ENCODE data around the gene ARFGAP1.

Gene ARFGAP1

GRCh38 chr20:63307538-63308217 is 35.1 kb downstream of the ARFGAP1 start:
- H3K4me3 Mint-ChIP-seq = no peak overlapping the region
- H3K4me1 Mint-ChIP-seq (ENCODE audit: low read depth) = no peaks in the 10 kb centered on the region
- peaks cover 6% of the 10 kb centered on the region for H3K27me3 Mint-ChIP-seq
- H3K36me3 Mint-ChIP-seq (ENCODE audit: low read depth) = no peaks in the 10 kb centered on the region
- H3K27ac Mint-ChIP-seq = no peak overlapping the region
- no peaks in the 10 kb centered on the region for H3K9me3 Mint-ChIP-seq

- no peak overlapping the region for H3K27ac Mint-ChIP-seq
- no peaks in the 10 kb centered on the region for H3K36me3 Mint-ChIP-seq (ENCODE audit: low read depth)
- H3K9me3 Mint-ChIP-seq = no peaks in the 10 kb centered on the region
- no peaks in the 10 kb centered on the region for H3K4me1 Mint-ChIP-seq (ENCODE audit: low read depth)
- no peak overlapping the region for H3K4me3 Mint-ChIP-seq
- peaks cover 6% of the 10 kb centered on the region for H3K27me3 Mint-ChIP-seq
These were observed 35.8 kb downstream of the ARFGAP1 start for GRCh38 chr20:63308218-63308911.

- H3K36me3 Mint-ChIP-seq (ENCODE audit: low read depth) = no peaks in the 10 kb centered on the region
- no peaks in the 10 kb centered on the region for H3K4me1 Mint-ChIP-seq (ENCODE audit: low read depth)
- no peak overlapping the region for H3K27ac Mint-ChIP-seq
- peaks cover 6% of the 10 kb centered on the region for H3K27me3 Mint-ChIP-seq
- no peak overlapping the region for H3K4me3 Mint-ChIP-seq
- H3K9me3 Mint-ChIP-seq = no peaks in the 10 kb centered on the region
These were observed 36.9 kb downstream of the ARFGAP1 start for GRCh38 chr20:63309261-63310071.

- H3K9me3 Mint-ChIP-seq = no peaks in the 10 kb centered on the region
These were observed 37.8 kb downstream of the ARFGAP1 start for GRCh38 chr20:63310265-63310991.

GRCh38 chr20:63311186-63311832 is 38.7 kb downstream of the ARFGAP1 start:
- Mint-ChIP-seq H3K4me1 (ENCODE audit: low read depth) (no peaks in the 10 kb centered on the region), H3K4me3 (no peak overlapping the region), H3K27ac (no peak overlapping the region), H3K36me3 (ENCODE audit: low read depth) (no peaks in the 10 kb centered on the region), H3K27me3 (no peaks in the 10 kb centered on the region), H3K9me3 (no peaks in the 10 kb centered on the region)

More at GRCh38 chr20:63310265-63310991, 37.8 kb downstream of the ARFGAP1 start:
- Mint-ChIP-seq H3K27ac (no peak overlapping the region), H3K4me3 (no peak overlapping the region), H3K27me3 (no peaks in the 10 kb centered on the region), H3K4me1 (ENCODE audit: low read depth) (no peaks in the 10 kb centered on the region), H3K36me3 (ENCODE audit: low read depth) (no peaks in the 10 kb centered on the region)

- Mint-ChIP-seq H3K27me3 (no peaks in the 10 kb centered on the region), H3K27ac (no peak overlapping the region), H3K36me3 (ENCODE audit: low read depth) (no peaks in the 10 kb centered on the region), H3K4me1 (ENCODE audit: low read depth) (no peaks in the 10 kb centered on the region), H3K4me3 (no peak overlapping the region), H3K9me3 (no peaks in the 10 kb centered on the region)
These were observed 39.2 kb downstream of the ARFGAP1 start for GRCh38 chr20:63311833-63312243.

- no peaks in the 10 kb centered on the region for H3K4me1 Mint-ChIP-seq (ENCODE audit: low read depth)
- H3K27ac Mint-ChIP-seq = no peak overlapping the region
- no peaks in the 10 kb centered on the region for H3K27me3 Mint-ChIP-seq
- H3K4me3 Mint-ChIP-seq = no peak overlapping the region
- no peaks in the 10 kb centered on the region for H3K9me3 Mint-ChIP-seq
- no peaks in the 10 kb centered on the region for H3K36me3 Mint-ChIP-seq (ENCODE audit: low read depth)
These were observed 39.7 kb downstream of the ARFGAP1 start for GRCh38 chr20:63312273-63312672.

GRCh38 chr20:63312690-63313348 is 40.2 kb downstream of the ARFGAP1 start:
- Mint-ChIP-seq H3K4me3 (no peak overlapping the region), H3K27me3 (no peaks in the 10 kb centered on the region), H3K9me3 (no peaks in the 10 kb centered on the region), H3K4me1 (ENCODE audit: low read depth) (no peaks in the 10 kb centered on the region), H3K27ac (no peak overlapping the region), H3K36me3 (ENCODE audit: low read depth) (no peaks in the 10 kb centered on the region)

GRCh38 chr20:63313349-63314014 is 40.9 kb downstream of the ARFGAP1 start:
- Mint-ChIP-seq H3K4me1 (ENCODE audit: low read depth) (no peaks in the 10 kb centered on the region), H3K27ac (no peak overlapping the region), H3K36me3 (ENCODE audit: low read depth) (no peaks in the 10 kb centered on the region), H3K27me3 (no peaks in the 10 kb centered on the region), H3K9me3 (no peaks in the 10 kb centered on the region), H3K4me3 (no peak overlapping the region)

- no peaks in the 10 kb centered on the region for H3K27me3 Mint-ChIP-seq
- H3K9me3 Mint-ChIP-seq = no peaks in the 10 kb centered on the region
- H3K4me1 Mint-ChIP-seq (ENCODE audit: low read depth) = no peaks in the 10 kb centered on the region
- H3K36me3 Mint-ChIP-seq (ENCODE audit: low read depth) = no peaks in the 10 kb centered on the region
- no peak overlapping the region for H3K4me3 Mint-ChIP-seq
- H3K27ac Mint-ChIP-seq = no peak overlapping the region
These were observed 41.4 kb downstream of the ARFGAP1 start for GRCh38 chr20:63314015-63314471.

GRCh38 chr20:63314566-63315239 is 42.1 kb downstream of the ARFGAP1 start:
- Mint-ChIP-seq H3K9me3 (no peaks in the 10 kb centered on the region), H3K4me1 (ENCODE audit: low read depth) (no peaks in the 10 kb centered on the region), H3K27ac (no peak overlapping the region)

GRCh38 chr20:63315240-63315689 is 42.7 kb downstream of the ARFGAP1 start:
- Mint-ChIP-seq H3K4me1 (ENCODE audit: low read depth) (no peaks in the 10 kb centered on the region), H3K4me3 (no peak overlapping the region), H3K27ac (no peak overlapping the region), H3K9me3 (no peaks in the 10 kb centered on the region), H3K36me3 (ENCODE audit: low read depth) (no peaks in the 10 kb centered on the region), H3K27me3 (no peaks in the 10 kb centered on the region)

More at GRCh38 chr20:63314566-63315239, 42.1 kb downstream of the ARFGAP1 start:
- H3K4me3 Mint-ChIP-seq = no peak overlapping the region
- no peaks in the 10 kb centered on the region for H3K36me3 Mint-ChIP-seq (ENCODE audit: low read depth)
- H3K27me3 Mint-ChIP-seq = no peaks in the 10 kb centered on the region
